Adrenal gland (tissue), 5 donors: ENCODE measurements around the gene TOX2.

Experiments
- POLR2A ChIP-seq, 2 donors: fragments of 450-650 bp; IDR thresholded peaks; one replicate each; pipeline ENCODE4 v1.6.1; 2017; ENCODE audit warnings: antibody characterized with exemption in 2 of 2, mild to moderate bottlenecking in 2 of 2, moderate library complexity in 1 of 2
- TF ChIP-seq, protein P1 (sequence below), 6 experiments: fragments of 450-650 bp in 4 of 6; fragments of 200-600 bp in 2 of 6; sonication (generic) in 1 of 6; IDR thresholded peaks; 1 replicate in 5 of 6; 2 replicates in 1 of 6; pipeline versions ENCODE4 v1.5.1 to v1.8.0; 2016 to 2021; ENCODE audit warnings: antibody characterized with exemption in 6 of 6, mild to moderate bottlenecking in 2 of 6, moderate library complexity in 1 of 6
- donor health status: DM: no; HTN: no; CAD: no.

DNA sequence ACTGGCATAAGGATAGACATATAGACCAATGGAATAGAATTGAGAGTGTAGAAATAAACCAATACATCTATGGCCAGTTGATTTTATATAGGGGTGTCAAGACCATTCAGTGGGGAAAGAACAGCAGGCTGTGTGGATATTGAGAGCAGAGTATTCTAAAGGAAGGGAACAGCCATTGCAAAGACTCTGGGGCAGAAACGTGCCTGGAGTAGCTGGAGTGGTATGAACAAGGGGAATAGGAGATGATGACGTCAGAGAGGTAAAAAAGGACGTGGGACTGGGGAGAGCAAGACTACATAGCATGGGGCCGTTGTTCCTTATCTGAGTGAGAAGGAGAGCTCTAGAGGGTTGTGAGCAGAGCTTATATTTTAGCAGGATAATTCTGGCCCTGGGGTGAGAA is 85.2 kb downstream of the TOX2 start:
- TF ChIP-seq, protein P1, sequence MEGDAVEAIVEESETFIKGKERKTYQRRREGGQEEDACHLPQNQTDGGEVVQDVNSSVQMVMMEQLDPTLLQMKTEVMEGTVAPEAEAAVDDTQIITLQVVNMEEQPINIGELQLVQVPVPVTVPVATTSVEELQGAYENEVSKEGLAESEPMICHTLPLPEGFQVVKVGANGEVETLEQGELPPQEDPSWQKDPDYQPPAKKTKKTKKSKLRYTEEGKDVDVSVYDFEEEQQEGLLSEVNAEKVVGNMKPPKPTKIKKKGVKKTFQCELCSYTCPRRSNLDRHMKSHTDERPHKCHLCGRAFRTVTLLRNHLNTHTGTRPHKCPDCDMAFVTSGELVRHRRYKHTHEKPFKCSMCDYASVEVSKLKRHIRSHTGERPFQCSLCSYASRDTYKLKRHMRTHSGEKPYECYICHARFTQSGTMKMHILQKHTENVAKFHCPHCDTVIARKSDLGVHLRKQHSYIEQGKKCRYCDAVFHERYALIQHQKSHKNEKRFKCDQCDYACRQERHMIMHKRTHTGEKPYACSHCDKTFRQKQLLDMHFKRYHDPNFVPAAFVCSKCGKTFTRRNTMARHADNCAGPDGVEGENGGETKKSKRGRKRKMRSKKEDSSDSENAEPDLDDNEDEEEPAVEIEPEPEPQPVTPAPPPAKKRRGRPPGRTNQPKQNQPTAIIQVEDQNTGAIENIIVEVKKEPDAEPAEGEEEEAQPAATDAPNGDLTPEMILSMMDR (IDR thresholded peaks at IDR 0.05): no peak
- no peak for TF ChIP-seq POLR2A (IDR thresholded peaks at IDR 0.05)
